Eye (tissue), 1 donor: ENCODE data around the gene GP2.

Source experiments
- DNase-seq: peaks from one replicate; pipeline ENCODE4 v3.0.0-alpha.2; 2015

GP2 gene

DNA sequence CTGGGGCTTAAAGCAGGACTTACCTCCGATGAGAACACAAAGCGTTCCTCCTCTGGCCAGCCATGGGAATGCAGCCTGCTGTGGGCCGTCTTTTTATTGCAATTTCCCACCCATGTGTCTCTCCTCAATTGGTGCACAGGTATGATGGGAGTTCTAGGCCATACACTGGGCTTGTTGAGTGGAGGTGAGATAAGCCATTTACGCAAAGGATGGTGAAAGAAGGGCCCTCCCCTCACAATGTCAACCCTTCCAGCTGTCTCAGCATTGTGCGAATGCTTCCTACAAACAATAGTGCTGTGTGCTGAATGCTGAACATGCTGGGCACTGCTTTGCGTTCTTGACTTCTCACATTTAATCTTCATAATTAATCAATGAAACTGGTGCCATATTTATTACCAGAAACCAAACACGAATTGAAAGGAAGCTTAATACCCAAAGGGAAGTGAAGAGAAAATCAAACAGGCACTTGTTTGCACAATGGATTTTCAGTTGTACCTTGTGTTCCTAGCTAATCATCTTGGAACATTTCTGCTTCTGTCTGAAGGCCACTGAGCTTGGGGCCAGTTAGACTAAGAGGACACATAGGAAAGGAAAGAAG is at the start of gene GP2:
GP2 (minus strand) TSS at position 70 of the 598 bp plus-strand sequence. CDS start 1,082 bp downstream, outside the sequence.
- no peak for DNase-seq

DNA sequence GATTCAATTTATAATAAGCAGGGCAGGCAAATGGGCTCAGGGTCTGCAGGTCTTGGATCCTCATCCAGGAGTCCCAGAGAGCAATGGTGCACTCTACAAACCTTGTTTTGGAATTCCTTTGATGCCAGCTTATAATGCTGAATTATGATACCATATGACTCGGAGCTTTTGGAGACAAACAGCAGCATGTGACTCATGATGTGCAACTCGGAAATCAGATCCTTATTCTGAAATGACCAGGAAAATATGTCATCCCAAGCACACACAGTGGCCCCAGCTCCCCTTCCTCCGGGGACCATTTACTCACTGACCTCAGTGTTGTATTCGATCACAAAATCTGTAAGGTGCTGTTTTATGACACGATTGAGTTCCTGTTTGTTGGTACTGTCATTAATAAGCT is 45.4 kb upstream of the GP2 start:
- DNase-seq: no peak

DNA sequence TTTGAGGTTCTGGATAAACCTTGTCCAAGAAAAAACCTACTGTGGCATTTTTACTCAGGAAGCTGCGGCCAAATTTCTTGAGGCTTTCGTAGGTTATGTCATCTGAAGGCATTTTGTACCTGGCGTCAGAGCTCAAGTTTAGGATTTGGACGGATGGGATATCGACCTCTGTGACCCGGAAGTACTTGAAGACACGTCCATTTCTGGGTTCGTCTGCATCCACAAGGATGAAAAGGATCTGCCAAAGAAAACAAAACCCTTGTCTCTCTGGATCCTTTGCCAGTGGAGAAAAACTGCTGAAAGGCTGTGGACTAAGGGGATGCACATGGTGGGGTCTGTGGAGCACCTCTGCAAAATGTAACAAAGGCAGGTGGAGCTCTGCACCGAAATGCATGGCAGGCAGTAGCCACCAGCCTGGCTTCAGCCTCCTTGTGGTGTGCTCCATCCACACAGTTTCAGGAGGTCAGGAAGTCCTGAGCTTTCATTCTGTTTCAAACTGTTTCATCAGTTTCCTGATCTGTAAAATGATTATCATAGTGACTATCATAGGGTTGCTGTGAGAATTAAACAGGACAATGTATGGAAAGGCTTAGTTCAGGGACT is 42.2 kb upstream of the GP2 start:
- no peak for DNase-seq

DNA sequence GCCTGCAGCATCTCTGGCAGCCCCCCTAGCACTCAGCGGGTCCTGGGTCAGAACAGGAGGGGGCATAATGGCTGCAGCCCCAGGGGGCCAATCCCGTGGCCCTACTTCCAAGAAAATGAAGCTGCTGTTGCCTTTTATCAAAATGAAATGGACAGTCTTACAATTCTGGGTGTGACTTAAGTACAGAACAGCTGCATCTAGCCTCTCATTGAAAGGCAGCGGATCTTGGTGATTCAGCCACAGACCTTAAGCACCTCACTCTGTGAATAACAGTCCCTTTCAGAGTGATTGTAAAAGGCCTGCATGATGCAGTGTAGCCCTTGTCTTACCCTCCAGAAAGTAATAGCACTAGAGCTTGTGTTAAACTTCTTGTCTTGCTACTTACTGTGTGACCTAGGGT is 36.7 kb upstream of the GP2 start:
- no peak for DNase-seq

DNA sequence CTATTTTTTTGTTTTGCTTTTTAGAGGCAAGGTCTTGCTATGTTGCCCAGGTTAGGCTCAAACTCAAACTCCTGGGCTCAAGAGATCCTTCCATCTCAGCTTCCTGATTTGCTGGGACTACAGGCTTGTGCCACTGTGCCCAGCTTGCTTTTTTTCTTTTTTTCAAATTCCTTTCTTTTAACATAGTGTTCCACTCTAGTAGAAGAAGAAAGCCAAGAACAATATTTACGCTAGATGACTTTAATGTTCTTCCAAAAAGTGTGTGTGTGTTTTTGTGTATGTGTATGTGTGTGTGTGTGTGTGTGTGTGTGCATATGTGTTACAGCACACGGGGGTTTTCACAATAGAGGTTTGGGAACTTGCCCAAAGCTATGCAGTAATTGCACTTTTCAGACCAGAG is 35.9 kb upstream of the GP2 start:
- no peak for DNase-seq

DNA sequence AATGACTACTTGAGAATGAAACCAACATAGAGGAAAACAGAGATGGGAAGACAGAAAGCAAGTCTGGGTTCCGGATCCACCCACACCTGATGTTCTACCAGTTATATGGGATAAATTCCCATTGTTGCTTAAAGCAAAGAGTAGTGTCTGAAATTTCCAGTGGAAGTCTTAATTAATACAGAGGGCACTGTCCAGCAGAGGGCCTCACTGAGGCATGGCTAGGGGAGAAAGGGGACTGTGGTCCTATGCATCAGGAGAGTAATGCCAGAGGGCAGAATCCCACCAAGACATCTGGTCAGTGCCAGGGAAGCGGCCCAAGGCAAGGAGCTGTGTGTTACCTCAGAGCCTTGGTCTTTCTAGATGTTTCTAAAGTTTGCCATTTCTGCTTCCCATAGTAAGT is 32.7 kb upstream of the GP2 start:
- DNase-seq: no peak

DNA sequence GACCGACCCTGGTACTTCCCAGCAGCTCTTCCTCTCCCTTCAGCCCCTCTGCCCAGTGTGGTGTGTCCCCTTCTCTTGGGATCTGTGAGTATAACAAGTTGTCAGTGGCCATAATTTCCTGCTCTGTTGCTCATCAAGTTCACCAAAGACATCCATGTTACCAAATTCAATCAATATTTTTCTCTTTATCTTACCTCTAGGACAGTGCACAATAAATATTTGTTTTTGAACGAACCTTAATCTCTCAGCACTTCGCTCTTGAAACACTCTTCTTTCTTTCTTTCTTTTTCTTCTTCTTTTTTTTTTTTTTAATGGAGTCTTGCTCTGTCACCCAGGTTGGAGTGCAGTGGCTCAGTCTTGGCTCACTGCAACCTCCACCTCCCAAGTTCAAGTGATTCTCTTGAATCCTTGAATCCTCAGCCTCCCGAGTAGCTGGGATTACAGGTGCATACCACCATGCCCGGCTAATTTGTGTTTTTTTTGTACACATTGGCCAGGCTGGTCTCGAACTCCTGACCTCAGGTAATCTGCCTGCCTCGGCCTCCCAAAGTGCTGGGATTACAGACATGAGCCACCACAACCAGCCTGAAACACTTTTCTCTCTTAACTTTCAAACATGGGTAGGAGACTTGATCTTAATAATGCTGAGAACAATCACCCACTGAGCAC is 27.9 kb upstream of the GP2 start:
- DNase-seq: no peak

DNA sequence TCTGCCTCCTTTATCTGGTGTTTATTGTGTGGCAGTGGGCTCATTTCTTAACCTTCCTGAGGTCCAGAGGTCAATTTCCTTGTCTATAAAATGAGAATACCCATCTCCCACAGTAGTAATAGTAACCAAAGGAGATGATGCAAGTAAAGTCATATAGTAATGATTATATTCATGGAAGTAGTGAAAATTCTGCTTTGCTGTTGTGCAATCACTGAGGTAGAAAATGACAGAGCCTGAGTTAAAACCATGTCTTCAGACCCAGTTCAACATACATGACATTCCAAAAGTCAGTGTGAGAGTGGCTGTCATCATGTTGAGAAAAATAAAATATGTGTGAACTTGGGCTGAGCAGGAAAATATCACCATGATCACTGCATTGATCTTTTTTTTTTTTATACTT is 26.1 kb upstream of the GP2 start:
- DNase-seq: no peak

DNA sequence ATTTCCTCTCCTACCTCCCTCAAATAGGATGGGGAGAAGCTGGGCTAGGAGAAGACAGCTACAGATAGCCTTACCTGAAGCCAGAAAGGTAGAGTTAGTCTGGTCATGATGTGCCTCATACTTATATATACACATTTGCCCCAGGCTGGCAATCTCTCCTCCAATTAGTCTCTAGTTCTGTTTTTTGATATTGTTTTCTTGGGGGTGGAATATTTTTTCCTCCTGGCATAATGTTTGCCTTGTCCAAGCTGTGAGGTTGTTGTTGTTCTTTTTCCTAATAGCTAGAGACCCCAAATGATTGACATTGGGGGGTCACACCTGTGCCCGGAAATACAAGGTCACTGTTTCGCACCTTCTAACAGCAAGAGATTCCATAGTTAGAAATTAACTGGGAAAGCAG is 25.3 kb upstream of the GP2 start, which contains the start of gene UMOD:
UMOD (minus strand) TSS at position 101 of the 400 bp plus-strand sequence. CDS start 1,978 bp downstream, outside the sequence.
- DNase-seq: no peak

DNA sequence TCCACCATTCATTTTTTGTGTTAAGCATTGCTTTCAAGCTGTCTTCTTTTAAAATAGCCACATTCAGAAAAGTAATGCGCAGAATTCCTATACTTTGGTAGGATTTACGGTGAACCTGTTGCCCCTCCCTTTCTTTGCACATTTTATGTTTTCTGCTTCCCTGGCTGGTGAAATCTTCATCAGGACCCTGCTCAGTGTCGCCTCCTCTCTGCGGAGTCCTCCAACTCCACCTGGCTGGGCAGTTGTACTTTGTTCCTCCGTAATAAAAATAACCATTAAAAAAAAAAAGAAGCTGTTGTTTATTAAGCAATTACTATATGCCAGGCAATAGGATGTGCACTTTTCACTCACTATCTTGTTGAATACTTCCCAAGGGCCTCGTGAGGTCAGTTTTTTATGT is 22.3 kb upstream of the GP2 start:
- no peak for DNase-seq

DNA sequence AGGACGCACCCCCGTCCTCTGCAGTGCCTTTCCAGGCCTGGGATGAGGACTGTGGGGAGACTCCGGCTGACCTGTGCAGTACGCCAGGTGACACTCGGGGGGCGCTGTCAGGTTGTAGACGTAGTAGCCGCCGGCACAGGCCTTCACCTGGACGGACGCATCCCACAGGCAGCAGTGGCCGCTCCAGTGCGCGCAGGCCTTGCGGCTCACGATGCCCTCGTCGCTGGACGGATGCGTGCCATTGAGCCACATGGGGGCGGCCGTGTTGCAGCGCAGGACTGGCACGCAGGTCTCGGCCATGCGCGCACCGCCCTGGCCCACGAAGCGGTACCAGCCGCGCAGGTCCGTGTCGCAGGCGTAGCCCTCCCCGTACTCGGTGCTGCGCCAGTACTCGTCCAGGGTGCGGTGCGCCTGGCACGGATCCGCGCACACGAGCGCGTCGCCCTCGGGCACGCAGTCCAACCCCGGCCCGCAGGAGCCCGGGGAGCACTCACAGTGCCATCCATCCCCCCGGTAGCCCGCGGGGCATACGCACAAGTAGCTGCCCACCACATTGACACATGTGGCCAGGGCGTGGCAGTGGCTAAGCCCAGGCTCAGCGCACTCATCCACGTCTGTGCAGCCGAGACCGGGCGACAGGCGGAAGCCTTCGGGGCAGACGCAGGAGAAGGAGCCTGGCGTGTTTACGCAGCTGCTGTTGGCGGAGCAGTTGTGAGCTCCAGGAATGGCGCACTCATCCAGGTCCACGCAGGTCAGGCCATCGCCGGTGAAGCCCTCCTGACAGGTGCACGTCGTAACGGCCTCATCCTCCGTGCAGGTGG is 21.3 kb upstream of the GP2 start:
- DNase-seq: peak; percentile 22

DNA sequence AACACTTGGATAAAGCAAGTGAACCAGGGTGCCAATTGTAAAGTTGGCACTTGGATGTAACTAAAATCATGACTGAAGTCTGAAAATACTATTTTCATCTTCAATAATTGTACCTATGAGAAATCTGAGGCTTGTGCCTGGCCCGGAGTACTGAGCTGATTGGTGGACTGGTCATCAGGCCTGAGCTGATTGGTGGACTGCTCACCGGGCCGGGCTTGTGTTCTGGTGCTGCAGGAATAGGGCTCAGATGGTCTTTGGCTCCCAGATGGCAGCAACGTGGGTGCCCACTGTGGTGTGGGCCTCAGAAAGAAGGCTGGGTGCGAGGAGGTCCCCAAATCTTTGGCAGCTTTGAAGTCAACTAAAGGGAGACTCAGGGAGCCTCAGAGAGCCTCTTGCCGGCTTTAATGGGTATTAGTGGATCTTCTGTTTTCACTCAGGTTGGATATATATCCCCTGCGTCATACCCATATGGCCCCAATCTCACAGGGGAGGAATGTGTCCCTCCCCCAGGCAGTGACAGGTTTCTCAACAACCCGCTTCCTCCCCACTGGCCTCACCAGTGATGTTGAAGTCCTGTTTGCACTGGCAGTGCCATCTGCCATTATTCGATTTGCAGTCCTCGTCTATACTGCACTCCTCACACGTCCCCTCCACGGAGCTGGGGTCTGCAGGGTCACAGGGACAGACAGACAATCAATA is 20.5 kb upstream of the GP2 start:
- no peak for DNase-seq

DNA sequence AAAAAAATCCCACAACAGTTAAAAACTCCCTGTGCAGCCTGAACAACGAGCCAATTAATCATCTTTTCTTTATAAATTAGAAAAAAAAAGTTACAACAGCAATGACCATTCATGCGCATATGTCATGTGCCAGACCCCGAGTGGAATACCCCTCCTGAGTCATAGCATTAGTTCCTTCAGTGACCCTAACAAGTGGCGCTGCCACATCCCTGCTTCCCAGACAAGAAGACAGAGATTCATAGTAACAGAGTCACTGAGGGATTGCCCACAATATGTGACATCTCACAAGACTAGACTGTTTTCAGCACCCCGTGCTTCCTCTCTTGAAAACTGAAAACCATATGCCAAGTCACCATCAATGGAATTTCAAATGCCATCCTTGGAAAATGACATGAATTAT is 17.3 kb upstream of the GP2 start:
- DNase-seq: no peak

DNA sequence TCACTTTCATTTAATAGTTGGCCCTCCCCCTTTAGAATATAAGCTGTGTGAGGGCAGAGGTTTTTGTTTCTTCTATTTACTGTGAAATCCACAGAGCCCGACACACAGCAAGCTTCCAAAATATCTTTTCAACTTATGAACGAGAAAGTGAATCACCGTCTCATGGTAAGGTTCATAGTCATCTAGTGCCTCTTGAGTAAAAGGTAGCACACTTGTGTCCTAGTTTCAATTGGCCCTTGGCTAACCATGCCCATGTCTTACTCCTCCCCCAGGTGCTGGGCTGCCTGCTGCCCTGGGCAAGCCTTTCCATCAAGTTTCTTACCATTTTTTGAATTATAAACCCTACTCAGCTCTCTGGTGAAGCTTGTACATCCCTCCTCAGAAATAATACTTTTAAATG is 12.4 kb upstream of the GP2 start:
- no peak for DNase-seq

DNA sequence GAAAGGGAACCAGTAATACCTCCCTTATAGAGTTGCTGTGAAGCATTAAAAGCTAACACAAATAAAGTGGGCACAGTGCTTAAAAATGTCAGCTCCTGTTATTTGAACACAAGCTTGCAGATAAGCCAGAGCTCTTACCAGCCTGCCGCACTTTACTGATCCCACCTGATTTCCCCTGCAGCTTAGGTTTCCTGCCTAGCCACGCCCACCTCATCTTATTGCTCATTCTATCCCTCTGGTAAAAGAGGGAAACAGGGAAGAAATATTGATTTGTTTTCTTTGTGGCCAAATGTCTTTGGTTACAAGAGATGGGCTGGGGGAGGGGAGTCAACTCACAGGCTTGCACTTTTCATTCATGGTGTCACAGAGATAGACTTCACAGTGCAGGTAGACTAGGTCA is 9.6 kb upstream of the GP2 start:
- no peak for DNase-seq

DNA sequence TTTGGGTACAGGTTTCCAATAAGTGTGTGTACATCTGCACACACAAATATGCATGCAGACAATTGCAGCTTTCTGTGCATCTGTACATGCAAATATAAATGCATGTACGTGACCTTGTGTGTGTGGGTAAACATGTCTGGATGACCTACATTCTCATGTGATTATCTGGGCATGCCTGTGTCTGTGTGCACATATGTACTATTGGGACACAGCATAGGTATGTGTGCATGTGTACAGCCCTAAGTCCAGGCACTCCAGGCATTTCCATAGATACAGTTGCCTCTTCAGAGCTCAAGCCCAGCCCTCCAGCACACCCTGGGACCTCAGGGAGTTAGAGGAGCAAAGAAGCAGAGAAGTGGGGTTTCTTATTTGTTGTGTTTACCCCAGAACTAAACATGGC is 7.1 kb upstream of the GP2 start:
- no peak for DNase-seq

DNA sequence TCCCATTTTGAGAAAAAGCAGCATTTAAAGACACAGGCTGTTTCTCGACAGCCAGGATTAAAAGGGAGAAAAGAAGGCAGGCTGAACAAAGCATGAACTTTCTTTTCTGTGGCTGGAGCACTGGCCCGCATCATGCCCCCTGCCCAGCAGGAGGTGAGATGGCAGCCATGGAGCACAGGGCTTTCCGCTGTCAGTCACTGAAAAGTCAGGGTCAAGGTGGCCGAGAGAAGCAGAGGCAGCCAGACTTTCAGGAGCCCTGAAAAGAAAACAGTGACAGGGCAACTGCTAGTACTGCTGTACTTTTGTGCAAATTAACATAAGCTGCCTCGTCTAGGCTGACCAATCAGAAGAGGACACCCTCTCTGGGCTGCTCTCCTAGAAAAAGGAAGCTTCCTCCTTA is 5.8 kb upstream of the GP2 start:
- DNase-seq: no peak

DNA sequence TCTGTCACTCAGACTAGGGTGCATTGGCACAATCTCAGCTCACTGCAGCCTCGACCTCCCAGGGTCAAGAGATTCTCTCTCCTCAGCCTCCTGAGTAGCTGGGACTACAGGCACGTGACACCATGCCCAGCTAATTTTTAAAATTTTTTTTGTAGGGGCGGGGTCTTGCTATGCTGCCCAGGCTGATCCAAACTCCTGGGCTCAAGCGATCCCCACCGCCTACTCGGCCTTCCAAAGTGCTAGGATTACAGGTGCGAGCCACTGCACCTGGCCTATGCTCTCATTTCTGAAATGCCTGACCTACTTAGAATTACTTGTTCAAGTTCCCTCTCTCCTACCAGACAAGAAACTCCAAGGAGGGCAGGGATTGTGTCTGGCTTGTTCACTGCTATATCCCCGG is 5.1 kb upstream of the GP2 start:
- DNase-seq: no peak

DNA sequence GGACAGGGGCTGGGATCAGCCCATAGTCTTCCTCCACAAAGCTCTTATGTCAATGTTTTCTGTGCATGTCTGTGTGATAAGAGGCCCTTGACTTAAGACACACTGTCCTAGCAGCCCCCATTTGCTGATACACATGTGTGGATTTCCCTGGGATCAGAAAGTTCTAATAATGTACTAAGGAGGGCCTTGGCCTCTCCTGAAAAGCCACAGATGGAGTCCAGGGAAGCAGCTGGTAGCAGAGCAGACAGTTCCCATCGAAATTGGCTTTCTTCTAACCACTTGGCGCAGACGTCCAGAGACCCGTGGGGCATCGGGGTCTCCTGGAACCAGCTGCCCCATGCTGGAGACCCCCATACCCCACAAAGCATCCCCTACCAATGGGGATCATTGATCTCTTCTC is 4.3 kb upstream of the GP2 start:
- no peak for DNase-seq

DNA sequence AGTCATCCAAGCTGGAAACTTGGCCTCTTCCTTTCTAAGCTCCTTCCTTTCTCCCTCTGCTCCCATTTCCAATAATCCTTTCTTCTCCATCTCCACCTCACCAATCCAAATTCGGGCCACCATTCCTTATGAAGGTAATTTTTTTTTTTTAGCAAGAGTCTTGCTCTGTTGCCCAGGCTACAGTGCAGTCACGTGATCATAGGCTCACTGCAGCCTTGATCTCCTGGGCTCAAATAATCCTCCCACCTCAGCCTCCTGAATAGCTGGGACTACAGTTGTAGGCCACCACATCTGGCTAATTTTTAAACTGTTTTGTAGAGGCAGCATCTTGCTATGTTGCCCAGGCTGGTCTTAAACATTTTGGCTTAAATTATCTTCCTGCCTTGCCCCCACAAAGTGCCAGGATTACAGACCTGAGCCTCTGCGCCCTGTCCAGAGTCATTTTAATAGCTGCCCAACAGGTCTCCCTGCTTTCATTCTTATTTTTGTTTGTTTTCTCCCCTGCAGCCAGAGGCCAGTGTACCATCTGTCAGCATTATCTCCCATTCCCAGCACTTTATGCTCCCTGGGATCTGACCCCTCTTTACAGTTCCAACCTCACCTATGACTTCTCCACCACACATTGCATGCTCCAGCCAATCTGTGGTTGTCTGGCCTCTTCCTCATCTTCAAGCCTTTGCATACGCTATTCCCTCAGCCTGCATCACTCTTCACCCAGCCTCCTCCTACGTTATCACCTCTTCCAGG is 2.3 kb upstream of the GP2 start:
- no peak for DNase-seq

DNA sequence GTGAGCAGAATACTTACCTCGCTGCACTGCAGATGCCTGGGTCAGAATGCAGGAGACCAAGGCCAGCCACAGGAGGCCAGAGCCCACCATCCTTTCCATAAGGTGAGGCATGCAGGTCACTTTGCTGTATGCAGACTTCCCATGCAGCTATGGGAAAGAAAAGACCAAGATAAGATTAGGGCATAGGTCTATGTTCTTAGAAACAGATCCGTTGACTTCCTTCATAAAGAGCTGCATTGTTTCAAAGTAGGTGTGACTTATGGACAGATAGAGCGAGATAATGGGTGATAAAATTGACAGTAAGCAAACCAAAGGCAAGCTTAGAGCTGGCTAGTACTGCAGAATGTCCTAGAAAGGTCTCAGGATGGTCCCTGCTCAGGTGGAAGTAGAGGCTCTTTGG is 992 bp downstream of the GP2 start:
- no peak for DNase-seq

DNA sequence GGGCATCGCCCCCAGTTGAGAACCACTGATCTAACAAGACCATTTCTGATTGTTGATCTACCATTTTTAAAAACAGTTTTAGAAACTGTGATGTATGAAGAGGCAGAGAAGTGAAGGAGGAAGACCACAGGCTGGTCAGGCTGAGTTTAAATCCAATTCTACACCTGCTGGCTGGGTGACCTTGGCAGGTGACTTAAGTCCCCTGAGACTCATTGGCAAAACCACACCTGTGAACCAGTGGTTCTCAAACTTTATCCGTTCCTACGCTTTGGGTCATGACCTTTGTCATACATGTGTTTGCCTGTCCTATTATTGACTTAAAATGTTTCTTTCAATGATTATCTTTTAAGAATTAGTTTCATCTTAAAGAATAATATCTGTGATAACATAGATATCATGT is 2.3 kb downstream of the GP2 start:
- no peak for DNase-seq
